Neuronal stem cell (in vitro differentiated cells): ENCODE measurements around the gene WWC2.

Experiments used
- DNase-seq: peaks from one replicate; pipeline ENCODE4 v3.0.0-alpha.2; 2013; ENCODE audit warnings: low spot score
- H2AFZ ChIP-seq: one replicate; pipeline ENCODE4 v1.6.1; 2013; ENCODE audit warnings: mild to moderate bottlenecking, low read length, inconsistent platforms
- H2AK5ac ChIP-seq: 2 replicates; pipeline ENCODE4 v1.6.1; 2013; ENCODE audit warnings: low read depth, mild to moderate bottlenecking, inconsistent platforms, low read length, moderate library complexity, mixed read lengths
- H2BK120ac ChIP-seq: 2 replicates; pipeline ENCODE4 v1.6.1; 2013; ENCODE audit warnings: low read depth, mild to moderate bottlenecking, inconsistent platforms, low read length, moderate library complexity, mixed read lengths
- H2BK12ac ChIP-seq: one replicate; pipeline ENCODE4 v1.6.1; 2013; ENCODE audit warnings: low read length, inconsistent platforms
- H2BK15ac ChIP-seq: 2 replicates; pipeline ENCODE4 v1.6.1; 2013; ENCODE audit warnings: mild to moderate bottlenecking, low read length, inconsistent platforms, mixed read lengths
- H2BK5ac ChIP-seq: one replicate; pipeline ENCODE4 v1.6.1; 2013; ENCODE audit warnings: inconsistent platforms, mild to moderate bottlenecking, low read length, moderate library complexity
- H3K14ac ChIP-seq: one replicate; pipeline ENCODE4 v1.6.1; 2013; ENCODE audit warnings: low read length, inconsistent platforms
- H3K18ac ChIP-seq: 2 replicates; pipeline ENCODE4 v1.6.1; 2013; ENCODE audit warnings: low read length, inconsistent platforms
- H3K23ac ChIP-seq: 2 replicates; pipeline ENCODE4 v1.6.1; 2013; ENCODE audit warnings: low read depth, mild to moderate bottlenecking, mixed read lengths, low read length, inconsistent platforms; ENCODE audit not compliant: poor library complexity
- H3K27ac ChIP-seq: replicated peaks from 3 replicates; pipeline ENCODE4 v1.5.1; 2013; ENCODE audit warnings: low read length, inconsistent platforms
- H3K27me3 ChIP-seq, 3 experiments: 2 replicates each; pipeline ENCODE4 v1.6.1; 2013; ENCODE audit warnings: low read length in 3 of 3, mild to moderate bottlenecking in 2 of 3, inconsistent platforms in 1 of 3, low read depth in 1 of 3, mixed read lengths in 1 of 3, moderate library complexity in 1 of 3; ENCODE audit not compliant: control insufficient read depth in 3 of 3, insufficient read depth in 3 of 3
- H3K36me3 ChIP-seq, 2 donors: replicated peaks in 1 of 2; 2 replicates each; pipeline ENCODE4 v1.6.1; 2013; ENCODE audit warnings: low read length in 2 of 2; ENCODE audit not compliant: control insufficient read depth in 2 of 2, insufficient read depth in 2 of 2
- H3K4ac ChIP-seq: 2 replicates; pipeline ENCODE4 v1.6.1; 2013; ENCODE audit warnings: inconsistent platforms, mild to moderate bottlenecking, low read length, moderate library complexity
- H3K4me1 ChIP-seq, 2 donors: 1 replicate in 1 of 2; 2 replicates in 1 of 2; pipeline ENCODE4 v1.6.1; 2013; ENCODE audit warnings: low read length in 2 of 2, low read depth in 1 of 2; ENCODE audit not compliant: control insufficient read depth in 2 of 2, insufficient read depth in 1 of 2
- H3K4me2 ChIP-seq: one replicate; pipeline ENCODE4 v1.6.1; 2013; ENCODE audit warnings: mild to moderate bottlenecking, low read length, inconsistent platforms; ENCODE audit not compliant: insufficient read depth, poor library complexity, severe bottlenecking
- H3K4me3 ChIP-seq, 2 donors: 2 replicates each; pipeline ENCODE4 v1.5.1; 2013; ENCODE audit warnings: low read length in 2 of 2, mild to moderate bottlenecking in 2 of 2, inconsistent platforms in 1 of 2, moderate library complexity in 1 of 2
- H3K79me1 ChIP-seq: one replicate; pipeline ENCODE4 v1.6.1; 2013; ENCODE audit warnings: low read depth, mild to moderate bottlenecking, inconsistent platforms, low read length, moderate library complexity
- H3K9ac ChIP-seq: one replicate; pipeline ENCODE4 v1.6.1; 2013; ENCODE audit warnings: mild to moderate bottlenecking, low read depth, low read length, inconsistent platforms; ENCODE audit not compliant: poor library complexity
- H3K9me3 ChIP-seq, 2 donors: replicated peaks in 1 of 2; 2 replicates each; pipeline versions ENCODE3 to v1.6.1; 2013; ENCODE audit warnings: low read length in 2 of 2, mild to moderate bottlenecking in 2 of 2, inconsistent platforms in 1 of 2, low read depth in 1 of 2, mixed read lengths in 1 of 2, moderate library complexity in 1 of 2; ENCODE audit not compliant: control insufficient read depth in 2 of 2, insufficient read depth in 1 of 2
- H4K8ac ChIP-seq: one replicate; pipeline ENCODE4 v1.6.1; 2013; ENCODE audit warnings: low read depth, mild to moderate bottlenecking, inconsistent platforms, low read length, moderate library complexity
- H4K91ac ChIP-seq: one replicate; pipeline ENCODE4 v1.6.1; 2013; ENCODE audit warnings: low read length, low read depth, mild to moderate bottlenecking, inconsistent platforms; ENCODE audit not compliant: poor library complexity
- WGBS, 2 donors: extraction: QIAGEN DNeasy Blood & Tissue Kit; methylation state at CpG; one replicate each; pipeline ENCODE4 v1.1.7; 2013; ENCODE audit warnings: missing lambda C conversion rate in 2 of 2, mixed read lengths in 1 of 2; ENCODE audit not compliant: insufficient read length in 2 of 2, insufficient replicate concordance in 1 of 2; ENCODE audit errors: extremely low coverage in 2 of 2; 5-methylcytosine and 5-hydroxymethylcytosine counted together

The WWC2 gene

GRCh38 chr4:183241721-183242151, 142.7 kb downstream of the WWC2 start:
- Histone ChIP-seq H3K23ac (no peak overlapping the region), H3K9me3 (no peaks in the 10 kb centered on the region), H3K36me3 (peaks cover 4 to 42% of the 10 kb centered on the region in 2 donors), H3K14ac (no peak overlapping the region), H2BK120ac (no peak overlapping the region), H2BK12ac (no peak overlapping the region), H2AFZ (no peak overlapping the region), H2BK5ac (no peak overlapping the region), H3K4me1 (peaks cover 2 to 15% of the 10 kb centered on the region in 2 donors), H2BK15ac (no peak overlapping the region), H2AK5ac (no peak overlapping the region), H3K9ac (no peak overlapping the region), H3K27me3 (no peaks in the 10 kb centered on the region), H3K79me1 (no peaks in the 10 kb centered on the region), H3K18ac (no peak overlapping the region), H3K4me3 (no peak overlapping the region), H3K4ac (no peak overlapping the region), H3K27ac (no peak overlapping the region), H4K8ac (no peak overlapping the region), H4K91ac (no peak overlapping the region), H3K4me2 (no peak overlapping the region)
- no peak for DNase-seq
- WGBS, 2 donors, result no CpG with 5 or more reads among the region's 6 CpGs

DNA sequence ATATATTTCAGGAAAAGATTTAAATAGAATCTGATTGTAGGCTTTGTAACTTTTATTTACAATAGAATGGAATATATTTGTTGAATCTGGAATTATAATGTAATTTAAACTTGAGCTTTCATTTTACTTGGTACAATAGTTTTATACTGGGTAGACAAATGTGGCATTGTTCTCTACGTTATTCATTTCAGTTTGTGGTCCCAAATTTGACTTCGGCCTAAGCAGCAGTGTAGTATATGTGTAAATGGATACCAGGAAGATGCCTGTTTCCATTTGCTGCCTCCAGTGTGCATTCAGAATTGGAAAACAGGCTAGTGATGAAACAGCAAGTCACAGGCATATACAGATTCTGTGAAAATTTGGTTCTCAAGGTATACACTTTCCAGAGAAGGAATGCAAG, 143.2 kb downstream of the WWC2 start:
- Histone ChIP-seq H3K9me3 (no peaks in the 10 kb centered on the region), H3K4me3 (no peak overlapping the region), H2AFZ (no peak overlapping the region), H3K27ac (no peak overlapping the region), H3K9ac (no peak overlapping the region), H3K4me2 (no peak overlapping the region), H2BK12ac (no peak overlapping the region), H2AK5ac (no peak overlapping the region), H4K8ac (no peak overlapping the region), H2BK5ac (no peak overlapping the region), H3K27me3 (no peaks in the 10 kb centered on the region), H3K4me1 (peaks cover 2 to 15% of the 10 kb centered on the region in 2 donors), H3K36me3 (peaks cover 5 to 46% of the 10 kb centered on the region in 2 donors), H3K23ac (no peak overlapping the region), H3K79me1 (no peaks in the 10 kb centered on the region), H3K18ac (no peak overlapping the region), H2BK15ac (no peak overlapping the region), H3K14ac (no peak overlapping the region), H3K4ac (no peak overlapping the region), H4K91ac (no peak overlapping the region), H2BK120ac (no peak overlapping the region)
- no peak for DNase-seq
- no CpG with 5 or more reads among the region's 2 CpGs for WGBS, 2 donors

DNA sequence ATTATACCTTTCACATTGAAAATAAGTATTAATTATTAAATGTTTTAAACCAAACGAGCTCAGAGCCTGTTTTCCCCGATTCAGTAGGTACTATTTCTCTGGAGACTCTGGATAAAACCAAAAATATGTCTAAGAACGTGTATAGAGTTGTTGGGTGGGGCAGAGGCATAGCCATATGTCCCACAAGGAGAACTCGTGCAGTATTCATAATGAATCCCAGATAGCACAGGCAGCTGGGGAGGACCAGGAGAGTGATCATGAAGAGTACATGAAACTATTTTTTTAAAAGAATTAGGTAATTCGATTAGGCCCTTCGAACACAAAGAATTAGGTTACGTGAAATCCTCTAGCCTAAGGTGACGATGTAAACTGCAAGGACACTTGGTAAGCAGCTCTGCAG, 145.0 kb downstream of the WWC2 start:
- Histone ChIP-seq H3K4me1 (peaks cover 2 to 12% of the 10 kb centered on the region in 2 donors), H2BK120ac (no peak overlapping the region), H3K27me3 (no peaks in the 10 kb centered on the region), H2BK12ac (no peak overlapping the region), H3K79me1 (no peaks in the 10 kb centered on the region), H3K27ac (no peak overlapping the region), H3K9me3 (no peaks in the 10 kb centered on the region), H3K4me2 (no peak overlapping the region), H2BK5ac (no peak overlapping the region), H2AK5ac (no peak overlapping the region), H3K9ac (no peak overlapping the region), H3K4me3 (no peak overlapping the region), H4K91ac (no peak overlapping the region), H3K4ac (no peak overlapping the region), H3K23ac (no peak overlapping the region), H3K18ac (no peak overlapping the region), H2AFZ (no peak overlapping the region), H2BK15ac (no peak overlapping the region), H4K8ac (no peak overlapping the region), H3K36me3 (peaks cover 8 to 53% of the 10 kb centered on the region in 2 donors), H3K14ac (no peak overlapping the region)
- DNase-seq, result no peak
- WGBS, 2 donors, result no CpG with 5 or more reads among the region's 8 CpGs

DNA sequence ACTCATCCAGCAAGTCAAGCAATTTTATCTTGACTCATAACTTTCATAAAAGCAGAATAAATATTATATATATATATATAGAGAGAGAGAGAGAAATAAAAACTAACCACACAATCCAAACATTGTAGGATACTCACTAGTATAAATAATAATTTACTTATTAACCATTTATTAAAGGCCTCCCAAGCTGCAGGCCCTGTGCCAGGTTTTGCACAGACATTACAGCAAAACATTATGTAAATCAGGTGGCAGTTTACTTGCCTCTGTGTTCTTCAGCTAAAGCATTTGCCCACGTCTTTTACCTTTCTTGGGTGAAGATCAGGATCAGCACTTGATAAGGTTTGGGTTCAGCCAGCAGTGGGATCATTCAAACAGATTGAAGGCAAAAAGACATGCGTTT, 145.4 kb downstream of the WWC2 start:
- Histone ChIP-seq H4K91ac (no peak overlapping the region), H3K14ac (no peak overlapping the region), H3K27ac (no peak overlapping the region), H3K27me3 (no peaks in the 10 kb centered on the region), H2BK120ac (no peak overlapping the region), H2BK5ac (no peak overlapping the region), H3K9ac (no peak overlapping the region), H3K4me3 (no peak overlapping the region), H3K4me1 (peaks cover 2 to 12% of the 10 kb centered on the region in 2 donors), H3K4ac (no peak overlapping the region), H3K36me3 (peaks cover 8 to 57% of the 10 kb centered on the region in 2 donors), H2BK12ac (no peak overlapping the region), H3K4me2 (no peak overlapping the region), H4K8ac (no peak overlapping the region), H2AFZ (no peak overlapping the region), H3K79me1 (no peaks in the 10 kb centered on the region), H2BK15ac (no peak overlapping the region), H3K18ac (no peak overlapping the region), H3K23ac (no peak overlapping the region), H3K9me3 (no peaks in the 10 kb centered on the region), H2AK5ac (no peak overlapping the region)
- WGBS, 2 donors, result no CpG with 5 or more reads among the region's 2 CpGs
- DNase-seq, result no peak
